COR-L47 (cell line): ENCODE results near the gene PLCL2.
"Not testable (repeated sequence)": the region's sequence is repeated elsewhere in the genome, so short reads cannot be mapped to it uniquely, and the experiment has no call there.

ENCODE experiments used
- DNase-seq: peaks from one replicate; lab custom pipeline; 2025; lab: John Stamatoyannopoulos, UW

PLCL2 gene

DNA sequence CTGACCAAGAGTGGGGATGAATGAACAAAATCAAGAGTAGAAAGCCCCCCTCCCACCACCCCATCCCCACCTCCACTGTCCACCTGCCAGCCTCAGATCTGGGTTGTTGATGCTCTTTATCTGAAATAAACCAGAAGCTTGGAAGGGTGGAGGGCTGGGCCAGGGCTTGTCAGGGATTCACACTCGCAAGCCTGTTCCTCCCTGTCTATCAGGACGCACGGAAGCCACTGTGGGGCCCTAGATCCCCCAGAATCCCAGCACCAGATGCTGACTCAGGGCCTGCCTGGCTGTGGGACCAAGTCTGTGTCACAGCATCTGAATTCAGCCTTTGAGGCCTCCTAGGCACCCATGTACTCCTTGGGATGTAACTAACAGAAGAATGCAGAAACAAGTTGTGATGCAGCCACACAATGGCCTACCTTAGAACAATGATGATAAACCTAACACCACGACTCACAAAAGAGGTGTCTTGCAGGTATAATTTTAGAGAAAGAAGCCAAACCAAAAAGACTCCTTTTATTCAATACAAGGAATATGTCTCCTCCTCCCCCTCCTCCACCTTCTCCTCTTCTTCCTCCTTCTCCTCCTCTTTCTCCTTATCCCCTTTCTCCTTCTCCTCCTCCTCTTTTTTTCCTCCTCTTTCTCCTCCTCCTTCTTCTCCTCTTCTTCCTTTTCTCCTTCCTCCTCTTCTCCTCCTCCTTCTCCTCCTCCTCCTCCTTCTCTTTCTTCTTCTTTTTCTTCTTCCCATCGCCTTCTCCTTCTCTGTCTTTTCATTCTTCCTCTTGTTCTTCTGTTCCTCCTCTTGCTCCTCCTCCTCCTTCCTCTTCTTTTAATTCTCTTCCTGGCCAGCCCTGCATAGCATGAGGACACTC lies 234.7 kb downstream of the PLCL2 start:
- no peak for DNase-seq

DNA sequence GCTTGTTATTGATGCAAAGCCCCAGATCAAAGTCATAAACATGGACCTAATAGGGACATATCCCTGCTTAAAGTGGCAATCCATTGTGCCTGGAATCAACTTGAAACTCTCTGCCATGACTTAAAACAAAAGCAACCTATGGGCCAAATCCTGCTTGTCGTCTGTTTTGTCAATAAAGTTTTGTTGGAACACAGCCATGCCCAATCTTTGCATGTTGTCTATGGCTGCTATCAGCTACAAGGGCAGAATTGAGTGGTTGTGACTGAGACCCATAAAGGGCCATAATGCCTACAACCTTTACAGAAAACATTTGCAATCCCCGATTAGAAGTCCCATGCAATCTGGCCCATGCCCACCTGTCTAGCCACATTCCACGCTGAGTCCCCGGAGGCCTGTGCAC lies 235.4 kb downstream of the PLCL2 start:
- DNase-seq = no peak

DNA sequence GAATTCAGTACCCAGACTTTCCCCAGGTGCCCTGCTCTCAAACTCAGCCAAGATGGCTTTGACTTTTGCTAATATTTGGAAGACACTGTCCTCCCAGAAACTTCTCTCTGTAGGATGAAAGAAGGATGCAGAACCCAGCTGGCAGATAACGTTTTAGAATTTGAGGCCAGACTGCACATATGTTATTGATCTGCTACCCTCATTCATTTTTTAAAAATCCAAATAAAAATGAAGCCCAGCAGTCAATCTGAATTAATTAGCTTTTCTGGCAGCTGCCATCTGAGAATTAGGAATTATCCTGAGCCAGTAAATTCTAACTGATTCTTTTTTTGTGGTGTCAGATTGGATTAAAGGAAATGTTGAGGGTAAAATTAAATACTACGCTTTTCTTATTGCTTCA lies 236.6 kb downstream of the PLCL2 start:
- no peak for DNase-seq

DNA sequence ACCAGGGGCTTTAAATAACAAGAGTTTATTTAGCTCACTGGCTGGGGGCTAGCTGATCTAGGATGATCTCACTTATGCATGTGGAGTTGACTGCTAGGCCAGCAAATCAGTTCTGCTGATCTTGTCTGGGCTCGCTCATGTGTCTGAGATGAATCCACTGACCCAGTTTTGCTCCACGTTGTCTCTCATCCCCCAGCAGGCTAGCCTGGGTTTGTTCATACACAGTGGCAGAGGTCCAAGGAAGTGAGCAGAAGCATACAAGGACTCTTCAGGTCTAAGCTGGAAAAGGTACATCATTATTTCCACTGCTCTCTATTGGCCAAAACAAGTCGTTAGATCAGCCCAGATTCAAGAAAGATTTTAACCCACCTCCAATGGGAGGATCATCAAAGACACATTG lies 238.0 kb downstream of the PLCL2 start:
- no peak for DNase-seq

DNA sequence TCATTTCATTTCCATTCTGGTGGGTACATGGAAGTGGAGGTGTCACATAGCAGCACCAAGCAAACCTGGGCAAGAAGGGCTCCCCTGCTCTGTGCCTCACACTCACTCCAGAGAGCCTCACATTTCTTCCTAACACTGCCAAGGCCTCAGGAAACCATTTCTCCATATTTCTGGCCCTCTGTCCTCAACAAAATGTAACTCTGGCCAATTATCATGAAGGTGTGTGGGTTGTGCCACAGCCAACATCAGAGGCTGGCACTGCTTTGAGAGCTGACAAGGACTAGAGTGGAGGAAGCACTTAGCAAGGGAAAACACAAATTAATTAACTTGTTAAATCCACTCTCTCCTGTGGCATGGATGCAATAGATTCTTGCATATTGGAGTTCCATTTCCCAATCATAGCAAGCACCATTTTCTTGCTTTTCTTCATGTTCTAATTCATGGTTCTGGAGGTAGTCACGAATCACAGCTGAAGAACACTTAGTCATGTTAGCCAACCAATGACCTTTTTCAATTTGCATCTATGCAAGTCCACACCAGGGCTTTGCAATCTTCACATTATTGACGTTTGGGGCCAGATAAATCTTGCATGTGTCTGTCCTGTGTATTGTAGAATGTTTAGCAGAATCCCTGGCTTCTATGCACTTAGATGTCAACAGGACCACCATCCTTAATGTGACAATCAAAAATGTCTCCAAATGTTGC lies 241.1 kb downstream of the PLCL2 start:
- no peak for DNase-seq

DNA sequence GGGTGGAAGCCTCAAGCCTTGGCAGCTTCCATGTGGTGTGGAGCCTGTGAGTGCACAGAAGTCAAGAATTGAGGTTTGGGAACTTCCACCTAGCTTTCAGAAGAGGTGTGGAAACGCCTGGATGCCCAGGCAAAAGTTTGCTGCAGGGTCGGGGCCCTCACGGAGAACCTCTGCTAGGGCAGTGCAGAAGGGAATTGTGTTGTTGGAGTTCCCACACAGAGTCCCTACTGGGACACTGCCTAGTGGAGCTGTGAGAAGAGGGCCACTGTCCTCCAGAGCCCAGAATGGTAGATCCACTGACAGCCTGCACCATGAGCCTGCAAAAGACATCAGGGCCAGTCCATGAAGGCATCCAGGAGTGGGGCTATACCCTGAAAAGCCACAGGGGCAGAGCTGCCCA lies 243.9 kb downstream of the PLCL2 start:
- not testable (repeated sequence) for DNase-seq

DNA sequence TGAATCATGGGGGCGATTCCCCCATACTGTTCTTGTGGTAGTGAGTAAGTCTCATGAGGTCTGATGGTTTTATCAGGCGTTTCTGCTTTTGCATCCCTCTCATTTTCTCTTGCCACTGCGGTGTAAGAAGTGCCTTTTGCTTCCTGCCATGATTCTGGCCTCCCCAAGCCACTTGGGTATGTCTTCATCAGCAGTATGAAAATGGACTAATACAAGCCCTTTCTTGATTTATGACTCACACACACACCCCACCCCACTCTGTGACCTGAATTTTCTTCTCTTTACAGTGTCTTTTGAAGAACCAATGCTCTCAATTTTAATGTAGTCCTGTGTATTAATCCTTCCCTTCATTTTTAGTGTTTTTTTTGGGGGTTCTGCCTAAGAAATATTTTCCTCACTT lies 244.8 kb downstream of the PLCL2 start:
- DNase-seq = no peak

DNA sequence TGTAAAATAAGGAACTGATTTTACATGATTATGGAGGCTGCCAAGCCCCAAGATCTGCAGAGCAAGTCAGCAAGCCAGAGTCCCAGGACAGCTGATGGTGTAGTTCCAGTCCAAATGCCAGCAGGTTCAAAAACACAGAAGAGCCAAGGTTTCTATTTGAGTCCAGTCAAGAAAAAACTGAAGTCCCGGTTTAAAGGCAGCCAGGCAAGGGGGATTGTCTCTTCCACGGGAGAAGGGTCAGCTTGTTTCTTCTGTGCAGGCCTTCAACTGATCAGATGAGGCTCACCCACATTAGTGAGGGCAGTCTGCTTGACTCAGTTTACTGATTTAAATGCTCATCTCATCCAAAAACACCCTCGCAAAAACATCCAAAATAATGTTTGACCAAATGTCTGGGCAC lies 246.2 kb downstream of the PLCL2 start:
- no peak for DNase-seq

DNA sequence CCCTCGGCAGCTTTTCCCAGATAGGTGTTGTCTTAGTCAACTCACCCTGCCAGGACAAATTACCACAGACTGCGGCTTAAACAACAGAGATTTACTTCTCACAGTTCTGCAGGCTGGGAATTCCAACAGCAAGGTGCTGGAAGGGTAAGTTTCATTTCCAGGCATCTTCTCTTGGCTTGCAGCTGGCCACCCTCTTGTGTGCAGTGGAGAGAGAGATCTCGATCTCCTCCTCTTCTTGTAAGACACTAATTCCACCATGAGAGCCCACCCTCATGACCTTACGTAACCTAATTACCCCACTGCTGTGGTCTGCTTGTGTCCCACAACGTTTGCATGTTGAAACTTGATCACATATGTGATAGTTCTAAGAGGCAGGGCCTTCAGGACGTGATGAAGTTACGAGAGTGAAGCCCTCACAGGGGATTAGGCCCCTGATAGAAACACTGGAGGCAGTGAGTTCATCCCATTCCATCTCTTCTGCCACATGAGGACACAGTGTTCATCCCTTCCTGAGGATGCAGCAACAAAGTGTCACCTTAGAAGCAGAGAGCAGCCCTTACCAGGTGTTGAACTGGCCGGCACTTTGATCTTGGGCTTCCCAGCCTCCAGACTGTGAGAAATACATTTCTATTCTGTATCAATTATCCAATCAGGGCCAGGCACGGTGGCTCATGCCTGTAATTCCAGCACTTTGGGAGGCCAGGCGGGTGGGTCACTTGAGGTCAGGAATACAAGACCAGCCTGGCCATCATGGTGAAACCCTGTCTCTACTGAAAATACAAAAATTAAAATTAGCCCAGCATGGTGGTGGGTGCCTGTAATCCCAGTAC lies 247.7 kb downstream of the PLCL2 start:
- DNase-seq = no peak

DNA sequence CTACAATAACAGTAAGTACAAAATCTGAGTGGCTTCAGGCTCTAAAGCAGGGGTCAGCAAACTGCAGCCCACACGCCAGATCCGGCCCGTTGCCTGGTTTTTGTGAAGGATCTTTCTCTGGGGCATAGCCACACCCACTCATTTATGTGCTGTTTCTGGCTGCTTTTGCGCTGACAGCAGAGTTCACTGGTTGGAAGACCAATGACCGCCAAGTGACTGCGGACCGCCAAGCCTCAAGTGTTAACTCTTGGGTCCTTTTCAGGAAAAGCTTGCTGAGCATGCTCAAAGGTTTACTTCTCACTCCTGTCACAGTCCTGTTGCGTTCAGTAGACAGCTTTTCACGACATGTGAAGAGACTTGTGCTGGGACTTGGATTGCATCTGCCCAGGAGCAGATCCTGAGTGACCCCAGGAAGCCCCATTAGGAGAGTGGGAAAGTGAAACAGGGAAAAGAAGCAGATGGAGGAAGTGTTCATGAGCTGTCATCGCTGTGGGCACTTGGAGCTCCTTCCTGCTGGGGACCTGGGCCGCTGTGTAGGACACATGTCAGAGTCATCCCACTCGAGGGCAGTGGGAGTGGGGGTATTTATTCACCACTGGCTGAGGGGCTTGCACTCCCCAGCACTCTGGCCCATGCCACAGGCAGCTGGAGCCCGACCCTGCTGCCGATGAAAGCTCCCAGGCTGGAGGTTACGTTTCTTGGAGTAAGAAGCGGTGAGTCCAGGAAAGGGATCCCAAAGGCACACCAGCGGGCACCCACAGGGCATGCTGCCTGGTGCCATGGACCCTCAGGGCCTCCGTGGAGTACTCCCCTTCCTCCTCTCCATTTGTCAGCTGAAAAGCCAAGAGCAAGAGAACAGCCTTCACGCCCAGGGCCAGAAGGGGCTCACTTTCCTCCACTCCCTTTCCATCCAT lies 249.1 kb downstream of the PLCL2 start:
- no peak for DNase-seq

DNA sequence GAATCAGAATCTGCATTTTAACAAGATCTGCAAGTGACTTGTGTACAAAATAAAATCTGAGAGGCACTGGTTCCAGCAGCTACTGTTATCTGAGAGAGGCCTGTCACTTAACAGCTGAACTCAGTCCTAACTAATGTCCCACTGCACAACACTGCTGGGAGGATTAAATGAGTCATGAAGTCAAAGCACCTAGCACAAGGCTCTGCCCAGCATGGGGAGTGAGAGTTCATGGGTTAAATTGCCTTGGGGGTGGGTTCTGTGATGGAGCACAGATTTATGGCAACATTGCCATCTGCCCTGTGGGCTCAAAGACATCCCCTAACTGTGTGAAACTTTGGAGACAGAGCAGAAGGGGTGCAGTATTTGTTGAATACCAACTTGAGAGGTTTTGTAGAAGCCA lies 250.9 kb downstream of the PLCL2 start:
- DNase-seq = no peak

DNA sequence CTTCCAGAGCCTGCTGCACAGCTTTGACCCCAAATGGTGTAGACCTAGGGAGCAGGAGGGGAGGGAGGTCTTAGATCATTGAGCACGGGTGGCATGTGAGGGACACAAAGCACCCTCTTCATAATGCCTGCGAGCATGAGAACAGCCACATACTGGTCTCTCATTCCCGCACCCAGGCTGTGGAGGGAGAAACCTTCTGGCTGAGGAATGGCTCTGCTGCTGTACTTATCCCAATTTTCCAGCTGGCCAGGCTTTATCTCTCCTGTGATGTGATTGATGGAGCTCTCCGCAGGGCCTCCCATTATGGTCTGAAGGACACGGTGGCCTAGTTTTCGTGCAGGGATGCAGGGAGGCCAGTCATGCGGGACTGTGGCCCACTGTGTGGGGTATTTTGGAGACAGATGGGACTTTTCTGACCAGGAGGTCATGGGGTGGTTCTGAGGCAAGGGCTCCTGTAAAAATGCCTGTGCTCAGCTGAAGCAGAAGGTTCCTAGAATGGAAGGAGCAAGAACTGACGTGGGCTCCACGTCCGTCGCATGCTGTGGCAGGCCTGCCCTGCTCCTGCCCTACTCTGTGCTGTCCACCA lies 251.5 kb downstream of the PLCL2 start:
- DNase-seq = no peak

DNA sequence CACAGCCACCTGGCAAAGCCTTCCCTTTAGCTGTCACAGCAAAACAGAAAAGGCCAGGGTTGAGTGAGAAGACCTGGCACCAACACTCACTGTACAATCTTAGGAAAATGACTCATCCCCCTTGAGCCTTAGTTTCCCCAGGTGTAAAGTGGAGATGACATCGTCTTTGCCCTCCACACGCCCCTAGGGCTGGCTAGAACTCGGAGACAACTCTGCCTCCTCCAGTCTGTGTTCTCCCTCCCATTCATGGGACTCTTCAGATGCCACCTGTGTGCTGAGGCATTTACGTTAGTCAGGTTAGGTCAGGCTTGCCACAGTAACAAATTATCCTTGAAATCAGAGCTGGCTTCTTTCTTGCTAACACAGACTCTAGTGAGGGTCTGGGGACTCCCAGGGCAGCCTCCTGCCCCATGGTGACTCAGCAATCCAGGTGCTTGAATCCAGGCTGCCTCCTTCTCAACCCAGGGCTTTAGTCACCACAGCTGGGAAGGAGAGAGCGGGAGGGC lies 252.6 kb downstream of the PLCL2 start:
- no peak for DNase-seq

DNA sequence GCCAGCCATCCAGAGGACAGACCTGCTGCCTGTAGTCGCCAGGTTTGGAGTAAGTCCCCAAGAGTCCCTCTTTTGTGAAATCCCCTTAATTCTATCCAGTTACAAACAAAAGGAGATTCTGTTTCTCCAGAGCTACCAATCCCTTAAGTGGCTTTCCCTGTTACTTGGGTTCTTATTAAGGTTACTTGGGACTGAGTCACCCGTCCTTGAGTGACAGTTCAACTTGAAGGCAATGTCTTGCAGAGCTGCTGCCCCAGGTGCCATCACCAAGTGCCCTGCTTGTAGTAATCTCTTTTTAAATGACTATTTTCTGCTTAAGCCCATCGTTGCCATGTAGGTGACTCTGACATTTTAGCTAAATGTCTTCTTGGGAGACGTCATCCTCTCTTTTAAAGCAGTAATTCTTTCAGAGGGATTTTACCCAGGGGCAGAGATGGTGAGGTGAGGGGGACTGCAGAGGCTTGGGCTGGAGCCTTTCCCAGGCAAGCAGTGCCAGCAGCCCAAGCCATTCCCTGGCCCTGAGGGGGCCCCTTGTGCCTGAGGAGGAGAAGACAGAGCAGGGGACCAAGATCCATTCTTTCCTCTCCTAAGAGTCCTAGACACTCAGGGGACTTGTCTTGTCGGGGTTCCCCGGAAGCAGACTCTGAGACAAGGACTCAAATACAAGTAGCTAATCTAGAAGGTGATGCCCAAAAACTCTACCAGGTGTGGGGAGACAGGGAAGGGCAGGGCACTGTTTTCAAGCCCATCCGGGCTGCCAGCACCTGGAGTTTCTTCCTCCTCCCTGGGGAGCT lies 253.7 kb downstream of the PLCL2 start:
- DNase-seq = no peak
